Measurements from ENCODE around the gene CPNE6. TPM values are rescaled to one million over a fixed set of nuclear protein-coding genes. Genes with fewer than 3 reads are reported as not detected.

Gene CPNE6
- total RNA-seq, 1 donor from 2014 or later: not detected

DNA sequence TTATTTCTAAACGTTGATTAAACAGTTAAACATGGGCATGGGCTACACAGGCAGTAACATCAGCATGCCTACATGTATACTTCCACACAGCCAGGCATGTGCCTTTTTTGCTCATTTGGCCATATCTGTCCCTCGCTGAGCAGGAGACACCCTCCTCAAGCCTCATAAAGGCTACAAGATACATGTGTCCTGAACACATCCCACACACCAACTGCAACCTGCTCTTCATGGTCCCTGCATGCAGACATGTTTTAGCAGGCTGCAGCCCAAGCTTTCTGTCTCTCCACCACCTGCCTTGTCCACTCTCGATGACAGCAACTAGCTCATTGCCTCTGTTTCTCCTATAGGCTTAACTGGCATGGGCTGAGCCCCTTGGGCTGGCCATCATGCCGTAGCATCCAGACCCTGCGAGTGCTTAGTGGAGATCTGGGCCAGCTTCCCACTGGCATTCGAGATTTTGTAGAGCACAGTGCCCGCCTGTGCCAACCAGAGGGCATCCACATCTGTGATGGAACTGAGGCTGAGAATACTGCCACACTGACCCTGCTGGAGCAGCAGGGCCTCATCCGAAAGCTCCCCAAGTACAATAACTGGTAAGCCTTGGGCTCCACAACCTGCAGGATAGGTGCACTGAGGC, 25.3 kb downstream of the CPNE6 start:
- no peak for DNase-seq (ENCODE audit: low read depth)
- no peaks in the 10 kb centered on the region for H3K27me3 ChIP-seq (ENCODE audit: control insufficient read depth, insufficient read depth, low read length)
- peaks cover 4% of the 10 kb centered on the region for H3K36me3 ChIP-seq (ENCODE audit: control insufficient read depth, insufficient read depth, low read length)
- no peak overlapping the region for H3K4me3 ChIP-seq (ENCODE audit: low read depth, low read length)
- no peak for TF ChIP-seq CTCF (IDR thresholded peaks at IDR 0.05; ENCODE audit: insufficient read depth, low read length, poor library complexity, severe bottlenecking)

GRCh38 chr14:24098229-24098926, 27.0 kb downstream of the CPNE6 start:
- no peaks in the 10 kb centered on the region for H3K27me3 ChIP-seq (ENCODE audit: control insufficient read depth, insufficient read depth, low read length)
- no peak for DNase-seq (ENCODE audit: low read depth)
- H3K4me3 ChIP-seq (ENCODE audit: low read depth, low read length): no peak overlapping the region
- no peak for TF ChIP-seq CTCF (IDR thresholded peaks at IDR 0.05; ENCODE audit: insufficient read depth, low read length, poor library complexity, severe bottlenecking)
- H3K36me3 ChIP-seq (ENCODE audit: control insufficient read depth, insufficient read depth, low read length): peaks cover 4% of the 10 kb centered on the region

DNA sequence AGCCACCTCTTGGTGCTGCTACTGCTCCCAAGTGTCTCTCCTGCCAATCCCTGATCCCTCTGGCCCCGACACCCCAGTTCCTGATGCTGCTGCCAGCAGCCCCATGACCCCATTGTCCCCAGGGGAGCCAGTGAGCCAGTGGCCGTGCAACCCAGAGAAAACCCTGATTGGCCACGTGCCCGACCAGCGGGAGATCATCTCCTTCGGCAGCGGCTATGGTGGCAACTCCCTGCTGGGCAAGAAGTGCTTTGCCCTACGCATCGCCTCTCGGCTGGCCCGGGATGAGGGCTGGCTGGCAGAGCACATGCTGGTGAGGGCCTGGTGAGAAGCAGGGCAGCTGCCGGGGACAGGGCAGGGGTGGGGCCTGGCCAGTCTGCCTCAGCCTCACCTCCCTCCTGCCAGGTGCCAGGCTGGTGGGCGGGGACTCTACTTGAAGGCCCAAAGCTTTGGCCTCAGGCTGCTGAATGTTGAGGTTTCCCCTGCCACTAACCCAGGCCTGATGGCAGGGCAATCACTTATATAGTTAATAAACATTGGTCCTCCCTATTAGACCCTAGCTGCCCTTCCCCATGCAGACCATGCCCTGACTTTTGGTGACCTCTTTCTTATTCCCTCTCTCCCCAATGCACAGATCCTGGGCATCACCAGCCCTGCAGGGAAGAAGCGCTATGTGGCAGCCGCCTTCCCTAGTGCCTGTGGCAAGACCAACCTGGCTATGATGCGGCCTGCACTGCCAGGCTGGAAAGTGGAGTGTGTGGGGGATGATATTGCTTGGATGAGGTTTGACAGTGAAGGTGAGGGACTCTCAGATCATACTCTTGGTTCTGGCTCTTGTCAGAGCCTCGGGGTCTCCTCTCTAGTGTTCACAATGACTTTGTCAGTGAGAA, 27.8 kb downstream of the CPNE6 start:
- H3K4me3 ChIP-seq (ENCODE audit: low read depth, low read length): no peak overlapping the region
- no peak for TF ChIP-seq CTCF (IDR thresholded peaks at IDR 0.05; ENCODE audit: insufficient read depth, low read length, poor library complexity, severe bottlenecking)
- H3K27me3 ChIP-seq (ENCODE audit: control insufficient read depth, insufficient read depth, low read length): no peaks in the 10 kb centered on the region
- H3K36me3 ChIP-seq (ENCODE audit: control insufficient read depth, insufficient read depth, low read length): peaks cover 4% of the 10 kb centered on the region
- no peak for DNase-seq (ENCODE audit: low read depth)

DNA sequence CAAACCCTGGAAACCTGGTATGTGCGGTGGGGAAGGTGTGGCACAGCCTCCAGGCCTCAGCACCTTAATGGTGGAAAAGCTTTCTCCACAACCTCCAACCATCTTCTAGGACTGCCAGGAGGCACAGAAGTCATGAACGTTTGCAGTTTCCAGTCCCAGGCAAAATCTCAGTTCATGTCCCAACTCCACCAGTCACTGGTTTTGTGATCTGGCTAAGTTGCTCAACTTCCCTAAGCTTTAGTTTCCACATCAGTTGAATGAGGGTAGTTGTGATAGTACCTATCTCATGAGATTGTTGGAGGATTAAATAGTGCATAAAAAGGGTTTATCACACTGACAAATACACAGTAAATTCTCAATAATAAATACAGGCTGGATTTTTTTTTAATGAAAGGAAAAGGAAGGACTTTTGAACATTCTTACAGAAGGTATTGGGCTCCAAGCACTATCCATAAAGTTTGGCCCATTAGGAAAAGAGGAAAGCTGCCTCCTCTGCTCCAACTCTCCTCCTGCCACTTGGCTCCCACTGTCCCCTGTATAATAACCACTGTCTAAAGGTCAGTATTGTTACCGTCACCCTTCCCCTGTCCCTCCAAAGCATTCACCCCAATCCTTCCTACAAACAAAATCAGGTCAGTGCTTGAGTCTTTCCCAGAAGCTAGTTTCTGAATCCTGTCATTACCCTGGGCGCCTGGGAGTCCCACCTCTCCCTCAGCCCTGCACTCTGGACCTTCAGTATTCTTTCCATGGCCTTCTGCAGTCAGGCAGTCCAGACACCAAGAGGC, 29.0 kb downstream of the CPNE6 start:
- DNase-seq (ENCODE audit: low read depth): no peak
- TF ChIP-seq CTCF (IDR thresholded peaks at IDR 0.05; ENCODE audit: insufficient read depth, low read length, poor library complexity, severe bottlenecking): no peak
- Histone ChIP-seq H3K36me3 (ENCODE audit: control insufficient read depth, insufficient read depth, low read length) (peaks cover 4% of the 10 kb centered on the region), H3K27me3 (ENCODE audit: control insufficient read depth, insufficient read depth, low read length) (no peaks in the 10 kb centered on the region), H3K4me3 (ENCODE audit: low read depth, low read length) (no peak overlapping the region)

- no peak overlapping the region for H3K4me3 ChIP-seq (ENCODE audit: low read depth, low read length)
- TF ChIP-seq CTCF (IDR thresholded peaks at IDR 0.05; ENCODE audit: insufficient read depth, low read length, poor library complexity, severe bottlenecking): no peak
- peaks cover 4% of the 10 kb centered on the region for H3K36me3 ChIP-seq (ENCODE audit: control insufficient read depth, insufficient read depth, low read length)
- no peak for DNase-seq (ENCODE audit: low read depth)
- no peaks in the 10 kb centered on the region for H3K27me3 ChIP-seq (ENCODE audit: control insufficient read depth, insufficient read depth, low read length)
These were observed 29.7 kb downstream of the CPNE6 start for GRCh38 chr14:24100982-24101494.

All from kidney epithelial cell (primary cell).